Measurements from ENCODE around the gene RCAN2.
"Not testable (repeated sequence)": the region's sequence is repeated elsewhere in the genome, so short reads cannot be mapped to it uniquely, and the experiment has no call there.

The RCAN2 gene

GRCh38 chr6:46440141-46440540, 51.1 kb downstream of the RCAN2 start:
- DNase-seq (ENCODE audit: low read depth), result no peak

- DNase-seq (ENCODE audit: low read depth), result no peak
Measured at GRCh38 chr6:46438245-46438644, 53.0 kb downstream of the RCAN2 start.

GRCh38 chr6:46437671-46438221, 53.5 kb downstream of the RCAN2 start:
- no peak for DNase-seq (ENCODE audit: low read depth)

- DNase-seq (ENCODE audit: low read depth), result no peak
Measured at GRCh38 chr6:46422619-46423018, 68.6 kb downstream of the RCAN2 start.

GRCh38 chr6:46421939-46422338, 69.3 kb downstream of the RCAN2 start:
- DNase-seq (ENCODE audit: low read depth), result no peak

- DNase-seq (ENCODE audit: low read depth), result peak; percentile 29
Measured at GRCh38 chr6:46420921-46421638, 70.2 kb downstream of the RCAN2 start.

GRCh38 chr6:46419576-46420002, 71.7 kb downstream of the RCAN2 start:
- peak; percentile 25 for DNase-seq (ENCODE audit: low read depth)

GRCh38 chr6:46414398-46414797, 76.9 kb downstream of the RCAN2 start:
- no peak for DNase-seq (ENCODE audit: low read depth)

GRCh38 chr6:46412662-46413061, 78.6 kb downstream of the RCAN2 start:
- no peak for DNase-seq (ENCODE audit: low read depth)

- no peak for DNase-seq (ENCODE audit: low read depth)
Measured at GRCh38 chr6:46411456-46412197, 79.6 kb downstream of the RCAN2 start.

GRCh38 chr6:46410334-46410953, 80.8 kb downstream of the RCAN2 start:
- DNase-seq (ENCODE audit: low read depth), result no peak

- DNase-seq (ENCODE audit: low read depth), result no peak
Measured at GRCh38 chr6:46407776-46408530, 83.3 kb downstream of the RCAN2 start.

- no peak for DNase-seq (ENCODE audit: low read depth)
Measured at GRCh38 chr6:46407246-46407645, 84.0 kb downstream of the RCAN2 start.

GRCh38 chr6:46405620-46406180, 85.5 kb downstream of the RCAN2 start:
- not testable (repeated sequence) for DNase-seq (ENCODE audit: low read depth)

GRCh38 chr6:46400898-46401297, 90.4 kb downstream of the RCAN2 start:
- no peak for DNase-seq (ENCODE audit: low read depth)

- DNase-seq (ENCODE audit: low read depth), result no peak
Measured at GRCh38 chr6:46395530-46395929, 95.7 kb downstream of the RCAN2 start.

- no peak for DNase-seq (ENCODE audit: low read depth)
Measured at GRCh38 chr6:46393940-46394337, 97.3 kb downstream of the RCAN2 start.

- no peak for DNase-seq (ENCODE audit: low read depth)
Measured at GRCh38 chr6:46393161-46393939, 97.9 kb downstream of the RCAN2 start.

- DNase-seq (ENCODE audit: low read depth), result no peak
Measured at GRCh38 chr6:46392294-46392693, 99.0 kb downstream of the RCAN2 start.

- no peak for DNase-seq (ENCODE audit: low read depth)
Measured at GRCh38 chr6:46390153-46390876, 100.9 kb downstream of the RCAN2 start.

All from HS-5 (cell line).